T-helper 1 cell treated with Interleukin-12 subunit alpha and Interleukin-12 subunit beta and Interleukin-4 antibody, amounts not matched to agents 30 ng/mL and 1 ng/mL, for 36 hours (primary cell): ENCODE data around the gene CCNYL1. TPM values are rescaled to one million over a fixed set of nuclear protein-coding genes. Genes with fewer than 3 reads are reported as not detected.

Experiments
- intact Hi-C: fragments of 100-400 bp; cut with micrococcal nuclease; formaldehyde crosslinking; loops from one replicate; pipeline ENCODE4 v1.15.1; 2024
- total RNA-seq: library from RNA; stranded (reverse); gene quantifications from 2 replicates; pipeline ENCODE4 v1.2.3, GENCODE V29; 2022

Gene CCNYL1
- total RNA-seq, 1 donor from 2014 or later: 8.9 TPM

DNA sequence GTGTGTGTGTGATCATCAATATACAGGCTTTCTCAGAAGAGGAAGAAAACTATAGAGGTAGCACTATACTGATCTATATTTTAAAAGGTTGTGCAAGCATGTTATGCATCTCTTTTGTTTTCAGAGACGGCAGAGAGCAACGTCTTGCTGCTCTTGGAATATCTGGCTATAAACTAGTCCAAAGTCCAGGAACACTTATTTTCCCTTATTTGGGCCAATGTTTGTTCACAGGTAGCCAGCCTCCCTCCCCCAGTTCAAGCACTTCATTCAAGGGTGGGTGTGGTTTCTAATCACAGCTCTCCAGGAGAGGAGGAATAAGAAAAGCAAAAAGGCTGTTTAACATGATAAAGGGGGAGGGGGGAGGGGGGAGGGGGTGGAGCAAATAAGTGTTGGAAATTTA lies 54.1 kb downstream of the CCNYL1 start:
- intact Hi-C loops: loop anchor here (5.0 kb wide), 2 partner anchors 238 to 502 kb away; partner anchors contain the start of genes CREB1 and PIKFYVE

DNA sequence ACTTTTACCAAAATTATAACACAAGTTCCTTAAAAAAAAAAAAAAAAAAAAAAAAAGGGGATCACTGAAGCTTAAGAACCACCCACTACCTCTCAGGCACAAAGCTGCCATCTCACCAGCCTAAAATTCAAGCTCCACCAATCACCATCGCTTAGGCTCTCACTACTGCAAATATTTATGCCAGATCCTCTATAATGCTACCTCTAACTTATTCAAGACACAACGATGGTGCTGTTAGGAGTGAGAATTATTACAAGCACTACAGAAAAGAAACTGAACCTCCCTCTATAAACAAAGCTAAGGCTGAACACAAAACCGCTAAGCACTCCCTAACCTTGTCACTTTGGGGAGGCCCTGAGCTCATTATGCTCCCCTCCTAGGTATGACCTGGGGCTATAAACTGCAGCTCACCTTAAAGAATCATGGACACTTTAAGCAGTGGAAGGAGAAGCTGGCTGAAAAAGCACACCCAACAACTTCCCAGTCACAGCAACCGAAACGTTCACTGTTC lies 54.7 kb downstream of the CCNYL1 start:
- intact Hi-C loops: loop anchor here (5.0 kb wide), 2 partner anchors 239 to 501 kb away; partner anchors contain the start of genes CREB1 and PIKFYVE

DNA sequence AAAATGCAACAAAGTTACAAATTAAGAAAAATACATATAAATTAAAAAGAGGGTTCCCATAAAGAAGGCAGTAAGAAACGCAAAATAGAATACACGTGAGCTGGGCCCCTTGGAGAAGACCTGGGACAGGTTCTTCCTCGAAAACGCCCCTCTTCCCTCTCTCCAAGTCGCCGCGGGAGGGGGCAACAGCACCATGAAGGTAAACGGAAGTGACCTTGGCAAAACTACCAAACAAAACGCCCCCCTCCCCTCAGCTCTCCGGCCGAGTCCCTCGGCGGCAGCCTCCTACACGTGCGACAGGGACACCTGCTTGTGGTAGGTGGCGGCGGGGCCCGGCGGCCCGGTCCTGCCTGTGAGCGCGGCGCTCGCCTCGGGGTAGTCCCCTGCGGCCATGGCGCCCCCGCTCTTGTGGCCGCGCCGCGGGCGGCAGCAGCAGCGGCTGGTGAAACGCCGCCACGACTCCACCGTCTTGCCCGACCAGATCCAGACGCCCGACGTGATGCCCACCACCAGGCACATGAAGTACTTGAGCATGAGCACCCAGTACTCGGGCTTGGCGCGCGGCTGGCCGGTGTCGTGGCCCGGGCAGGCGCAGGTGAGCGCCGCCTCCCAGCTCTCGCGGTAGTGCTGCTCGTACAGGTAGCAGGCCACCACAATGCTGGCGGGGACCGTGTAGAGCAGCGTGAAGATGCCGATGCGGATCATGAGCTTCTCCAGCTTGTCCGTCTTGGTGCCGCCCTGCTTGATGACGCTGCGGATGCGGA lies 55.4 kb downstream of the CCNYL1 start:
- intact Hi-C loops: loop anchor here (5.0 kb wide), 2 partner anchors 240 to 500 kb away; partner anchors contain the start of genes CREB1 and PIKFYVE

DNA sequence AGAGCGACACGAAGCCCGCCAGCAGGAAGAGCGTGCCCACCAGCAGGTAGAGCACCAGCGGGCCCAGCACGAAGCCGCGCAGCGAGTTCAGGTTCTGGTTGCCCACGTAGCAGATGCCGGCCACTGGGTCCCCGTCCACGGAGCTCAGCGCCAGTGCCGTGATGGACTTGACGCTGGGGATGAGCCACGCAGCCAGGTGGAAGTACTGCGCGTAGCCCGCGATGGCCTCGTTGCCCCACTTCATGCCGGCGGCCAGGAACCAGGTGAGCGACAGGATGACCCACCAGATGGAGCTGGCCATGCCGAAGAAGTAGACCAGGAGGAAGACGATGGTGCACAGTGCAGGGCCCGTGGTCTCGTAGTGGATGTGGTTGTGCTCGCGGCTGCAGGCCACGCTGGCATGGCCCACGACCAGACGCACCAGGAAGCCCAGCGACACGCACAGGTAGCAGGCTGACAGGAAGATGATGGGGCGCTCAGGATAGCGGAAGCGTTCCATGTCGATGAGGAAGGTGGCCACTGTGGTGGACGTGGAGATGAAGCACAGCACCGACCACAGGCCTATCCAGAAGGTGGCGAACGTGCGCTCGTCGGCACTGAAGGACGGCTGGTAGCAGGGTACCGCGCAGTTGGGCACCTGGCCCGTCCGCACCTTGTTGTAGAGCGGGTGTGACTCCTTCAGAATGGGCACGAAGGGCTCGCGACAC lies 56.2 kb downstream of the CCNYL1 start:
- intact Hi-C loops: loop anchor here (5.0 kb wide), 2 partner anchors 240 to 500 kb away; partner anchors contain the start of genes CREB1 and PIKFYVE

DNA sequence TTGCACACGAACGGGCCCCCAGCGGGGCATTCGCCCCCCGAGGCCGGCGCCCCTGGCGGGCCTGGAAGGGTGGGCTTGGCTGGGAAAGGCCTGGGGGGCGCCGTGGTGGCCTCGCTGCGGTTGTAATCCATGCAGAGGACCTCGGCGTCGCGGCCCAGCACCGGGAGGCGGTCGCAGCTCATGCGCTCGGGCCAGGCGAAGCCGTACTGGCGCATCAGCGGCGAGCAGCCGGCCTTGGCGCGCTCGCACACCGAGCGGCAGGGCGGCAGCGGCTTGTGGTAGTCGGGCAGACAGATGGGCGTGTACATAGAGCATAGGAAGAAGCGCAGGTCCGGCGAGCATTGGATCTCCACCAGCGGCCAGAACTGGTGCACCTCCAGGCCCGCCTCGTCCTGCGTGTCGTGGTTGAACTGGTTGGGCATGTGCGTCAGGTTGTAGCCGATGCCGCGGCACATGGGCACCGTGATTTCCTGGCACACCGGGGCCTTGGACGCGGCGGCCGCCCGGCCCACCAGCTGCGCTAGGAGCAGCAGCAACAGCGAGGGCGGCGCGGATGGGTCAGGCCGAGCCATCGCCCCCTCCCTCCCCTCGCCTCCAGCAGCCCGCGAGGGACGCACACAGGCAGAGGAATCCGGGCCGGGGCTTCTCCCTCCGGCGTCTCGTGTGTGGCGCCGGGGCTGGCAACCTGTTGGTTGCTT lies 56.9 kb downstream of the CCNYL1 start:
- intact Hi-C loops: loop anchor here (5.0 kb wide), 2 partner anchors 241 to 499 kb away; partner anchors contain the start of genes CREB1 and PIKFYVE

DNA sequence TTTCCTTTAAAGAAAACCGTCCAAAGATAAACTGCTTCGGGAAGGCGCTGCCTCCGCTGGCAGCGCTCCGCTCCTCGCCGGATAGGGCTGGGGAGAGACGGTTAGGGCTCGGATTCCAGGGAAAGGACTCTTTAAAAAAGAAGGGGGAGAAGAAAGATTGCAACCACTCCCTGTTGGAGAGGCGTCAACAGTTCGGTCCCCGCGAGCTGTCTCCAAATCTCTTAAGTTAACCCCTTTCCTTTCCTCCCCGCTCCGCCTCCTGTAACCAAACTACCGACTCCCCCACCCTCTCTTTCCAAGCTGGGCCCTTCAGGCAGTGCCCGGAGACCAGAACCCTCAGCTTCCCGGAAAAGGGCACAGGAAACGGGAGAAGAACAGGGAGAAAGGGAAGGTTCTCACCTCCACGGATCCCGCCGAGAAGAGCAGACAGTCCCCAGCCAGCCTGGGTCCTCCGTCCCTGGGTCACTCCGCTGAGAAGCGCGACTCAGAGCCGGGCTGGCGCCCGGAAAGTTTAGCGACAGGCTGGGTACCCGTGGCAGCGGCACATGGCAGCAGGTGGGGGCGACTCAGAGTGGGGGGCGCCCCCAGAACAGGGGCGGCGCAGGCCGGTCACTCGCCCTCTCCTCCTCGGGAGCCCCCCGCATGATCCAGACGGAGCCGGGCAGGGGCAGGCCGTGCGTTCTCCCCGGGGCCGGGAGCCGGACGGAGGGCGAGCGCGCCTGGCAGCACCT lies 57.6 kb downstream of the CCNYL1 start:
- intact Hi-C loops: loop anchor here (1.0 to 5.0 kb wide), 3 partner anchors 58 to 498 kb away; partner anchors contain the start of genes CCNYL1, CREB1 and PIKFYVE

DNA sequence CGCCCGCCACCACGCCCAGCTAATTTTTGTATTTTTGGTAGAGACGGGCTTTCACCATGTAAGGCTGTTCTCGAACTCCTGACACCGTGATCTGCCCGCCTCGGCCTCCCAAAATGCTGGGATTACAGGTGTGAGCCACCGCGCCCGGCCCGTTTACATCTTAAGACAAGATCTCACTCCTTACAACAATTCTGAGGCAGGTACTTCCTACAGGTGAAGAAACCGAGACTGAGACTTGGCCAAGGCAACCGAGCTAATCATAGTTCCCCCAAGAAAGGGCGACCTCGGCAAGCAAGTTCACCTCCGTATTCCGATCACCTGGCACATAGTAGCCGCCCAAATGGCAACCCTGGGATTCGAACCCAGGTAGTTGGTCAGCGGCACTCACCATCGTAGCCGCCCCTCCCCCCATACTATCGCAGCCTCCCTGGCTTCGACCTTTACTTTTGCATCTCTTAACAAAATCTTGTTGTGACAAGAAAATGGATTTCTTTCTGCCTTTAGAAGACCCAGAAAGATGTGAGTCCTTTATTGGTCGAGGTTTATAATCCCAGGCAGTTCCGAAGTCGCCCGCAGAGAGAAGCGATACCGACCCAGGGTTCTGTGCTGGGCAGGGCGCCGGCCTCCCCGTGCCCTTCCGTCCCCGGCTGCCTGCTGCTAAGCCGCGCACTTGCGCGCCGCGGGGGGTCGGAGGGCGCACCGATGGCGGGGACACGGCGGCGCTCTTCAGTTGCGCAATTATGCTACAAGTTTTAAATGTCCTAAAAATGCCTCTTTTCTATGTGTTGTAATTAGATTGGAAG lies 59.4 kb downstream of the CCNYL1 start:
- intact Hi-C loops: loop anchor here (1.0 kb wide), 3 partner anchors 146 to 269 kb away; partner anchors contain the start of genes METTL21A and PLEKHM3

DNA sequence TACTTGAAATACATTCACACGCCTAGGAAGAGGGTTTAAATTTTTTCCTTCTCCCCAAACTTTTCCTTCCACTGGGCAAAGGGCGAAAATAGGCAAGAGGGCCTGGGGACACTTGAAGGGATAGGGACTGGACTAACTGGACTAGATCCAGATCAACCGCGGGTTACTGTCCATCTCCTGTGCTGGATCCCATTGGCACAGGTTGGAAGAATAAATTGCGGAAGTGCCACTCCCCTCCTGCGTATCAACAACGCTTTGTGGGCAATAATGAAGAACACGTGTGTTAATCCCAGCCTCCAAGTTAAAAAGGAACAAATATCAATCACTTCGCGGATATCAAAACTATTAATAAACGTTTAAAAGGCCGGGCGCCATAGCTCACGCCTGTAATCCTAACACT lies 60.0 kb downstream of the CCNYL1 start:
- intact Hi-C loops: no loop called here

DNA sequence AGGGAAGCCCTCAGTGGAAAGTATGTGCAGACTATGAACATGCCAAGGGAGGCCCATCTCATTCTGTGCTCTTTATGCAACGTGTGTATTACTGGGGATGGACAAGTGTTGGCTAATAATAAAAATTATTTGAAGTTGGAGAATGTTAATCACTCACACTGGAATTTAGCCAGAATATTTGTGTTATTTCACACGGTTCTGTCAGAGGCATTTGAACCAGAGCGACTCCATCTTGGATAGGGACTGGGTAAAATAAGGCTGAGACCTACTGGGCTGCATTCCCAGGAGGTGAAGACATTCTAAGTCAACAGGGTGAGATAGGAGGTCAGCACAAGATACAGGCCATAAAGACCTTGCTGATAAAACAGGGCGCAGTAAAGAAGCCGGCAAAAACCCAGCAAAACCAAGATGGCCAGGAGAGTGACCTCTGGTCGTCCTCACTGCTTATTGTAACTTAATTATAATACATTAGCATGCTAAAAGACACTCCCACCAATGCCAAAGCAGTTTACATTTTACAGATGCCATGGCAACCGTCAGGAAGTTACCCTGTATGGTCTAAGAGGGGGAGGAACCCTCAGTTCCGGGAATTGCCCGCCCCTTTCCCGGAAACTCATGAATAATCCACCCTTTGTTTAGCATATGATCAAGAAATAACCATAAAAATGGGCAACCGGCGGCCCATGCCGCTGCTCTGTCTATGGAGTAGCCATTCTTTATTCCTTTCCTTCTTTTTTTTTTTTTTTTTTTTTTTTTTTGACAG lies 60.8 kb downstream of the CCNYL1 start:
- intact Hi-C loops: no loop called here

DNA sequence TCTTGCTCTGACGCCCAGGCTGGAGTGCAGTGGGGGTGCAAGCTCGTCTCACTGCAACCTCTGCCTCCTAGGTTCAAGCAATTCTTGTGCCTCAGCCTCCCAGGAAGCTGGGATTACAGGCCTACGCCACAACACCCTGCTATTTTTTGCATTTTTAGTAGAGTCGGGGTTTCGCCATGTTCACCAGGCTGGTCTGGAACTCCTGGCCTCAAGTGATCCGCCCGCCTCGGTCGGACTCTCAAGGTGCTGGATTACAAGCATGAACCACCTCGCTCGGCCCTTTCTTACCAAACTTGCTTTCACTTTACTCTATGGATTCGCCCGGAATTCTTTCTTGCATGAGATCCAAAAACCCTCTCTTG lies 61.4 kb downstream of the CCNYL1 start:
- intact Hi-C loops: no loop called here

DNA sequence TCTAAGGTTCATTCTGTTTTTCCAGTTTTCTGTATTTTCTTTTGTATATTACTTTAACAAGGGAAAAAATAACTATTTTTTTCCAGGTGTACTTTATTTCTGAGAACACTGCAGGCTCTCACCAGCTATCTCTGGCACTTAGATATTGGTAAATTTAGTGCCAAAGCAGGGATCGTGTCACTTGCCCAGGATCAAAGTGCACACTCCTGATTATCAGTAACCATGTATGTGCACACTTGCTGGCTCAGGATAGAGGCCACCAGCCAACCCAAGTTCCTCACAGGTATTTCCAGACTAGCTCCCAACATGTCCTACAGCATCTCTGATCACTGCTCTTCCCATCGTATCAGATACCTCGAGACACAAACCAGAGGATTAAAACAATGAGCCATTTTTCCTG lies 64.0 kb downstream of the CCNYL1 start:
- intact Hi-C loops: no loop called here

DNA sequence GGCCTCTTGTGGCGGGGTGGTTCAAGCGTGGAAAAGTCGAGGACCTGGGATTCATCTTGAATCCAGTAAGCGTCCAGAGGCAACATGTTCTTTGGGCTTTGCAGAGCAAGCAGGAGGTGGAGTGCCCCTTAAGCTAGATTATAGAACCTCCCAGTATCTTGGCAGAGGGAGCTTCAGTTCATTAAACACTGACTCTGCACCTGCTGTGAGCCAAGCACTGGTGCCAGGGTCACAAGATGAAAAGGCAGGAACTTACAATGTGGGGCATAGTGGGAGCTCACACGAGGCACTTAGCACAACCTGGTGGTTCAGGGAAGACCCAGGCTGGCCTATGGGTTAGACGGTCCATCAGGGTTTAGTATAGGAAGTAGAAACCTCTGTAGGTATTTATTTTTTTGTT lies 65.7 kb downstream of the CCNYL1 start:
- intact Hi-C loops: no loop called here

DNA sequence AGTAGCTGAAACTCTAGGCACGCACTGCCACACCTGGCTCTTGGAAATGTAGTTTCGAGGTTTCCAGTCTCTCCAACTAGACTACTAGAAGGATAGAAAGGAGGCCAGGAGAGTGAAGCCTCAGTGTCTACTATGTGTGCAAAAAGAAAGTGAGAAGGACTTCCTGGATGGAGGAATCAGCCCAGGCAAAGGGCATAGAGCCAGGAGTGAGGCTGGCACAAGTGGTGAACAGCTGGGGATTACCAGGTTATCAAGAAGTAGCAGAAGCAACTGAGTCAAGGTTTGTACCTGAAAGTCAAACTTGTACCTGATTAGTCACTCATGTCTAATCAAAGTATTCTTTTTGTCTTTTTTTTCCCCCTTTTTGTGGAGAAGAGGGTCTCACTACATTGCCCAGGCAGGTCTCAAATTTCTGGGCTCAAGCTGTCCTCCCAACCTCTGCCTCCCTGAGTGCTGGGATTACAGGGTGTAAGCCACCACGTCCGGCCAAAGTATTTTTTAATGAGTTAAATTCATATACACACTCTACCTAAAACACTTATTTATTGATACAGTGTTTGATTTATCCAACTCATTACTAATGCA lies 67.0 kb downstream of the CCNYL1 start:
- intact Hi-C loops: no loop called here

DNA sequence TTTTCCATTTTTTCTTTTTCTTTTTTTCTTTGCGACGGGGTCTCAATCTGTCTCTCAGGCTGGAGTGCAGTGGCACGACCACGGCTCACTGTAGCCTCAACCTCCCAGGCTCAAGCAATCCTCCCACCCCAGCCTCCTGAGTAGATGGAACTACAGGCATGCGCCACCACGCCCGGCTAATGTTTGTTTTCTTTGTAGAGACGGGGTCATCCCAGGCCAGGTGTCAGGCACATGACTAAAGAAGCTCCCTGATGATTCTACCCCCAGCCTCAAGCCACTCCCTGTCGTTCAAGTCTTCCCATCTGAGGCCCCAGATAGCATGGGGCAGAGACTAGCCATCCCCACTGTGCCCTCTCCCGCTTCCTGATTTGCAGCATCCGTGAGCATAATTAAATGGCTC lies 68.1 kb downstream of the CCNYL1 start:
- intact Hi-C loops: no loop called here

DNA sequence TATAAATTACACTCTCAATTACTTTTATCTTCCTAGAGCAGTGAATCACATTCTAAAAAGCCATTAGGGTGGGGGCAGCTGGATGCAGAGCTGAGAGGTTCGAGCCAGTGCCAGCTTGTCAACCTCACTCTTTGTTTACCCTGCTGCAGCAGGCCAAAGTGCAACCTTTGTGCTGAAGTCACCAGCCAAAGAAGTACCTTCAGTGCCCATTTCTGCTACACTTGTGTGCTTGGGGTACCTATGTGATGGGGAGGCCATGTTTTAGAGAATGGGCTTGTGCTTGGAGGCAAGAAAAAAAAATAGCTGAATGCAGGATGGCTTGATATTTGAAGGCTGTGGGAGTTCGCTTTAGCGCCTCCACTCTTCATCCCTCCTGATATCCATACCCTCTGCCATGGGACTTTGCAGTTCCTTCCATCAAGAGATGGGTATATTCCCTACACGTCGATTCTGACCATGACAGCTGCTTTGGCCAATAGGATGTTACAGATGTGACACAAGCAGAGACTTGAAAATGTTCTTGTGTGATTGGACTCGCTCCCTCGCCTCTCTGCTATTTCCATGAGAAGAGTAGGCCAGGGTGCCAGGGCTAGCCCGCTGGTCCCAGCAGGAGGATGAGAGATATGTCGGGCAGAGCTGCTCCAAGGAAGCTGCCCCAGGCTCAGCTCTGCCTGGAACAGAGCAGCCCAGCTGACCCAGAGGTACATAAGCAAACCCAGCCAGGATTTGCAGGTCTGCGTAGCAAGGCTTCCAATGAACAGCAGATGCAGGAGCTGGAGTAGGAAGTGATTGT lies 71.0 kb downstream of the CCNYL1 start:
- intact Hi-C loops: no loop called here

DNA sequence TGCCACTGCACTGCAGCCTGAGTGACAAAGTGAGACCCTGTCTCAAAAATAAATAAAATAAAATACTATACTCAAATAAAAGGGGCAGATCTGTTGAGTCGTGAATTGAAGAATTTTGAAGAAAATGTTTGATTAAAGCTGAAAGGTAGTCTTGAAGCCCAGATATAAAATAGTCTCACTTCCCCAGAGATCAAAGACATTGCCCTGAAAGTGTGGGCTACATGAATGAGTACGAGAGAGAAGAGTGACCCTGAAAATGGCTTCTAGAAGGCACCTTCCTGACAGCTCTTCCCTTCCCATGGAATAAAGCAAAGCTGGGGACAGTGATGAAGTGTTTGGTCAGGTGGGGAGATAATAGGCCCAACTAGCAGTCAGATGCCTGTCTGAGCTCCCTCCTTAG lies 72.1 kb downstream of the CCNYL1 start:
- intact Hi-C loops: no loop called here

DNA sequence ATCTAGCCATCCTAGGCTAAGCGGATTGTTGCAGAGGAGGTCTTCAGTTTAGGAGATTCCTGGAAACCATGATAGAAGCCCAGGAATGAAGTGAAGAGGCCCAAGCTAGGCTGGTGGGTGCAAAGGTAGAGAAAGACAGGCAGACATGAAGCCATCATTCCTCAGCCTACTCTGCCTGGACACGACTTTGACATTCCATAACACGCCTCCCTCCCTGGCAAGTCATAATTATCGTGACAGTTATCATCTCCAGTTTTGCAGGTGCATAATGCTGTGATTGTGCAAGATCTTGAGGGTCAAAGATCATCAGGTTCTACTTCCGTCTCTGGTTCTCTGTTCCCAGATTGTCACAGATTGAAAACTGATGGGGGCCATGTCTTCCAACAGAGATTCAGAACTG lies 73.5 kb downstream of the CCNYL1 start:
- intact Hi-C loops: no loop called here

DNA sequence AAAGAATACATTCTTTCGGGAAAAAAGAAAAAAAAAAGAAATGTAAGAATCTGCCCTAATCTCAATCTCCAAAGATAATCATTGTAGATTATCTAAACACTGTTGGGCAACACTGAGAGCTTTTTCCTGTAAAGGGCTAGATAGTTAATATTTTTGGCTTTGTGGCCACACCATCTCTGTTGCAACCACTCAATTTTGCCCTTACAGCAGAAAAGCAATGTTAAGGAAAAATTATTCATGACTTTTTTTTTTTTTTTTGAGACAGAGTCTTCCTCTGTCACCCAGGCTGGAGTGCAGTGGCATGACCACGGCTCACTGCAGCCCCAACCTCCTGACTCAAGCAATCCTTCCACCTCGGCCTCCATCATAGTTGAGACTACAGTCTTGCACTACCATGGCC lies 75.6 kb downstream of the CCNYL1 start:
- intact Hi-C loops: no loop called here
